G401 (cell line): ENCODE results near the gene THSD7A. TPM values are rescaled to one million over a fixed set of nuclear protein-coding genes. Genes with fewer than 3 reads are reported as not detected.

Experiments used
- DNase-seq: peaks from one replicate; pipeline ENCODE4 v3.0.0-alpha.2; 2015; ENCODE audit warnings: low spot score
- in situ Hi-C: cut with HindIII; loops from 2 replicates; pipeline ENCODE4 v1.10.0; 2016; ENCODE audit warnings: low sequenced_read_pairs, mixed read lengths
- total RNA-seq: library from RNA; depleted of rRNA; stranded (reverse); fragments of >200 nt; shearing (Covaris generic); gene quantifications from 2 replicates; pipeline ENCODE4 v1.2.3, GENCODE V29; 2014

Gene THSD7A
- total RNA-seq, 1 experiment from 2014 or later = not detected

DNA sequence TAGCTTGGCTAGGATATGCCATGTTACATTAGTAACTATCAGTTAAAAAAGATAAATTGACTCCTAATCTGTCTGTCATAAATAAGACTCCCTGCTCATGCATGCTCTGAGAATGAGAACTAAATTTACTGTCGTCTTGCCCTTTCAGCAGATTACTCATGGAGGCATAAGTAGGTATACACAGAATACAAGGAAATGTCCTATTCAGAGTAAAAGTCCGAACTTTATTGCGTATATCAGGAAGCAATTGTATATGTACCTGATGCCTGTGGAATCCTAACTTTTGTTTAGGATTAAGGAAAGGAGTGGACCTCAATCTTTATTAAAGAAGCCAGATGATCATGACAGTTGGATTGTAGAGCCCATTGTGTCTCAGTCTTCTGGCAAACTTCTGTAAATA lies 118.6 kb downstream of the THSD7A start:
- no peak for DNase-seq
- in situ Hi-C loops = no loop called here

DNA sequence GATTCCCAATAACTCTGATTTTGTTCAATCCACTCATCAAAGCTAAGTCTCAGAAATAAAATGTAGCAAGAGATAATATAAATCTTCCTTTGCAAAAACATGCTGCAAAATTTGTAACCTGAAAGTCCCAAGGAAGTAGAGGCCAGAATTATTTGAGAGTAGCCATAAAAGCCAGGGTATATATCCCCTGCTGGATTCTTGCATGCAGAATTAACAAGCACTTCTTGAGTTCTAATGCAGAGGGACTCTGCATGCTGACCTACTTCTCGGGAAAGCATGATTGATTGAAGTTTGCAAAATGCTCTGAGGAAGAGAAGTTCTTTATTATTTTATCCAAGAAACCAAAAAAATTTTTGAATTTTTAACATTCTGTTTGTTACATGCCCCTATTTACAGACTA lies 121.6 kb downstream of the THSD7A start:
- in situ Hi-C loops = no loop called here
- no peak for DNase-seq

DNA sequence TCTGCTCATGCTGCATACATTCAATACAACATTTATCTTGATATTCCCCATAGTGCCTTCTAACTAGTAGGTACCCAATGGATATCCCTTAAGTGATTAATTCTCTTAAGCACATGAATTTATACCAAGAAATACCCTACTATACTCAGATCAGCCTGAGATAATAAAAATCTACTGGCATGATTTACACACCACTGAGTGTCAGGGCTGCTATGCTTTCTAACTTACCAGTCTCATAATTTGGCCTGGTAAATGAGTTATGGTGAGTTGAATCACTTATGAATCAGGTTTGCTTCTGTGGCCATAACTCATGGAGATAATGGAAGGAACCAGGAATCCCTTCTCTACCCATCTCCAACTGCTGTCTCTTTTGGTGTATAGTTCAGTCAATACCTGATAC lies 122.8 kb downstream of the THSD7A start:
- no peak for DNase-seq
- in situ Hi-C loops = no loop called here

DNA sequence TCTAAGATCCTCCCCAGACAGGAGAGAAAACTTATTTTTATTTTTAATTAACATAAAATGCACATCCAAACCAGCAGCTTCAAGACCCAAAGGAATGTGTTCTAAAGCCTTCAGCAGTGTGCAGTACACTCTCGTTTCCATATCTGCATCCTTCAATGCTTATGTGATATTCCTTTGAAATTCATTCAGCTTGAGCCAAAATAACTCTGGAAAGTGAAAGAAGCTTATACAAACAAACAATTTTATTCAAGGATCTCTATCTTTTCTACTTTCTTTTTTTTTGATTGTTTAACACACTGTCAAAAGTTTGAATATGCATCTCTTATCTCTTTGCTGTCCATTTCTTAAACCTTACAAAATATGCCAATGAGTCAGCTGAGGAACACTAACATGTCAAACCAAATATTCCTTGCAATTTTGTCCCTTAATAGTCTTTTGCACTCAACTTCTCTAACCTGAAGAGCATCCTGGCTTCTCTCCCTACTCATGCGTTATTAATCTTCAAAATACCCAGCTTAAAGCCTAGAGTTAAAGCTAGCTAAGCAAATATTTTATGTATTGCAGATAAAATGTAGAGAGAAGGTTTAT lies 124.3 kb downstream of the THSD7A start:
- DNase-seq = no peak
- in situ Hi-C loops = no loop called here

DNA sequence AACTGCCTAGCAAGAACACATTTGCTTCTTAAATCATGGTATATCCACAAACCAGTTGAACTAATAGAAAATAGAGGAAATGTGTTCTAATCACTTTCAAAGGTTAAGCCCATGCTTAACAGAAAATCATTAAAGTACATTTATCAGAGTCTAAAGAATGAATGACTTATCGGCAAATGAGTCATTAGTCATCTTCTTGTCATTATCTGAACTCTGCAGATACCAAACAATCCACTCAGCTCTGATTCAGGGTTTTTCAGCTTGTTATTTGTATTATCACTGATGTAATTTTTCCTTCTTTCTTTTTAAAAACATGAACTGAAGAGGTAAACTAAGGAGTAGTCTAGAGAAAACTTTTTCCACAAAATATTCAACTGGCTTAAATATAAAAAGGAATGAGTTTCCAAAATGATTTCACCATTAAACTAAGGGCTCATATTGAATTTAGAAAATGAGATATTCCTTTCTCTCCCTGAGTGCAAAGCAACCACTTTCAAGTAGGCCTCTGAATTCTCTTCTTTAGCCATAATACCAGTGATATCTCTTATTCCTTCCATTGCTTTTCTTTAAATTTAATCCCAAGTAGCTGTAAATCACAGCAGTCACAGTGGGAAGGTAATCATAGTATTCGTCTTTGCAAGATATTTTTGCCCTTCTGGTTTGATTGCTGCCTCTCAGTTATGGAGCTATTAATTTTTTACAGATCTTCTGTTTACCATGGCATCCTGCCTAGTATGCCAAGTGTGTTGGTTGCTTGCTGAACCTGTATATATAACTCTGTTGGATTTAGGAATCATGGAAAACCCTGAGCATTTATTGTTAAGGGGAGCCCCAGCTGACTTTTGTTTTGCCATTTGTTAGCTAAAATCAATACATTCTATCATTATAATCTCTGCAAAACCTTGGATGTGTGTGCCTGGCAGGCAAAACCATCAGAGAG lies 125.1 kb downstream of the THSD7A start:
- in situ Hi-C loops = no loop called here
- DNase-seq = no peak

DNA sequence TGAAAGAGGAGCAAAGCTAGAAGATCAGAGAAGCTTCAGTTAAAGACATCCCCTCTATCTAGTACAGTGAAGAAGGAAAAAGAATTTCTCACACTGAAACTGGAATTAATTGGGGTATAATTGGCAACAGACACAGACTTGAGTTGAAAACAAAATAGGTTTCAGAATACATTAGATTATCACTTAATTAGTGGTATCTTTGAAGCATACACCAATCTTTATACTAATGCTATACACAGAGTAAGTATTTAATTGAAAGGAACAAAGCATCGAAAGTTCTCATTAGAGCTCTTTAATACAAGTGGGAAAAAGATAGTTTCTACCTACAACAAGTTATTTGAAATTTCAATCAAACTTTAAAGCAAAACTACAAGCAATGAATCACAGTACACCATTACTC lies 128.2 kb downstream of the THSD7A start:
- in situ Hi-C loops = no loop called here
- no peak for DNase-seq

DNA sequence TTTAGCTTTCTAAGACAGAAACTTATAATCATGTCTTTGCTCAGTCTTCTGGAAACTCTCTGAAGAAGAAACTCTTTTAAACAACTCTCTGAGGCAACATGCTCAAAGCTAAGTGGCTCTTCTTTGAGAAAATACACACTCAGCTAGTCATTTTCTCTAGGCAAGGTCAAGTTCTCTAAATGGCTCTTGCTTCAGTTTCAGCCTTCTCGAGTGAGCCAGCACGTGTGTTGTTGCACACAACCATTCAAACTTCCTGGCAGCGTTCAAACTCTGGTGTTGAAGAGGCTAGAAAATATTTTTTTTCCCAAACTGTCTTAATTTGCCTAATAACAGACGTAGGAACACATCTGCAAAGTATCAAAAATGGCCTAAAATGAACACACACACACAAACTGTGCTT lies 129.1 kb downstream of the THSD7A start:
- no peak for DNase-seq
- in situ Hi-C loops = no loop called here

DNA sequence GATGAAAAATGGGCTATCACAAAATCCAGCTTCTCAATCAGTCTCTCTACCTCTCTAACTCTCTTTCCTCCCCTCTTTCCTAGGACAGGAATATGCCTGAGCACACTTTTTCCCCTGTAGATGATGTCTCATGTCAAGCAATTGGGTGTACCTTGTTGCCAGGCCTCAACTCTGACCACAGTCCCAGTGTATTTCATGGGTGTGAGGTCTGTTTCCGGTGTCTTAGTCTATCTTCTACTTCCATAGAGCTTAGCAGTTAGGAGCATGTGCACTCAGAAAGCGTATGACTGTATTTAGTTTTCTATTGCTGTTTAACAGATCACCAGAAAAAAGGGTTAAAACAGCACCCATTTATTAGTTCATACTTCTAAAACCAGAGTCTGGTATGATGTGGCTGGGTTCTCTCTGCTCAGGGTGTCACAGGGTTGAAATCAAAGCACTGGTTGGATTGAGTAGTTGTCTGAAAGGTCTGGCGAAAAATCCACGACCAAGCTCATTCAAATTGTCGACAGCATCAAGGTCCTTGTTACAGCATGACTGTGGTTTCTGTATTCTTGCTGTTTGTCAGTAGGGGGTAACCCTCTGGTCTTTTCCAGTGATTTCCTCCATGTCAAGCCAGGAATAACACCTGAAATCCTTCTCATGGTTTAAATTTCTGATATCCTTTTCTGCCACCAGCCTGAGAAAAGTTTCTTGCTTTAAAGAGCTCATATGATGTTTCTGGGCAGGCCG lies 130.0 kb downstream of the THSD7A start:
- in situ Hi-C loops = no loop called here
- no peak for DNase-seq

DNA sequence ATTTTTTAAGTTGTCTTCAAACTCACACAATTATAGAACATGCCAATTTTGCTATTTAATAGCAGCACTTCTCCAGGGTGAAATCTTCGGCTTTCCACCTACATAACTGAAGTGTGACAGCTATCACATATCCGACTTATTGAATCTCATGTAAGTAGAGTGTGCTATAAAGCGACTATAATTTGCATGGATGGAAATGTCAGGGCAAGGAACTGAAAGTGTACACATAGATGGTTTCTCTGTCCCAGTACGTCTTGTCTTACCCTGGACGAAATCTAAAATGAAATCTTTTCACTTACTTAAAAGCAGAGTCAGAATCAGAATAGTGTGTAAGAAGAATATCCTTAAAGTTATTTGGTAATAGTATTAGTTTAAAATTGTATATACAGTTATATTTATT lies 132.3 kb downstream of the THSD7A start:
- in situ Hi-C loops = no loop called here
- no peak for DNase-seq

DNA sequence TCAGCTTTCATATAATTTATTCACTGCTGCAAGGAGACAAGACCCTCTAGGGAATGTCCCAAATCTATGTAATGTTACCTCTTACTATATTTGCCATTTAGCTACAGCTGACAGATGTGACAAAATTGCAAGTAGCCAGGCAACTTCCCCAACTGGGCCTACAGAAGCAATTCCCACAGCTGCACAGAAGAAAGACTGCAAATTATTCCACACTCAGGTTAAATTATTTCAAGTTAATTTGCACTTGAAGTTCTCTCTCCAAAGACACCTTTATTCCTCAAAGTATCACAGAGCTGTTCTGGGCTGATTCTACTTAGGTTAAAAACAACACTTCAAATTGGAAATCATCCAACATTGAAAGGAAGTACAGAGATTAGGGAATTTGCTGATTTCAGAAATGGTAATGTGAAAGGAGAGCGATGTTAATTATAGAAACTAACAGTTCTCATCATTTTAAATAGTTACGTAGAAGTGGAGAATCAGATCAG lies 133.6 kb downstream of the THSD7A start:
- DNase-seq = no peak
- in situ Hi-C loops = no loop called here

DNA sequence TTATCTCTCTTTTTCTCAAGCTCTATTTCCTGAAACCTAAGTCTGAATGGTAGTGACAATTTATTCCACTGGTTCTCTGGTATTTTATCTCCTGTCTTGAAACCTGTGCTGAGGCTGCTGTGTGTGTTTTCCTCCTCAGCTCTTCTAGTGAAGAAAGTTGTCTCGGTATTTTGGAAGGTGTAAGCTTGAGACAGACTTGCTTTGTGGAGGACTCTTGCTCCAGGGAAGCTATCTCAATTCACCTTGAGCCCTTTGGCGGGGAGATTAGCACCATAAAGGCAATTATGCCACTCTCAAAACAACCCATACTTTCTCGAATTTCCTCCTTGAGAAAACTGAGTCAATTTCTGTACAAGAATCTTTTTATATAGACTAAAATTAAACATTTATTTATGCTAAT lies 141.6 kb downstream of the THSD7A start:
- in situ Hi-C loops = no loop called here
- no peak for DNase-seq

DNA sequence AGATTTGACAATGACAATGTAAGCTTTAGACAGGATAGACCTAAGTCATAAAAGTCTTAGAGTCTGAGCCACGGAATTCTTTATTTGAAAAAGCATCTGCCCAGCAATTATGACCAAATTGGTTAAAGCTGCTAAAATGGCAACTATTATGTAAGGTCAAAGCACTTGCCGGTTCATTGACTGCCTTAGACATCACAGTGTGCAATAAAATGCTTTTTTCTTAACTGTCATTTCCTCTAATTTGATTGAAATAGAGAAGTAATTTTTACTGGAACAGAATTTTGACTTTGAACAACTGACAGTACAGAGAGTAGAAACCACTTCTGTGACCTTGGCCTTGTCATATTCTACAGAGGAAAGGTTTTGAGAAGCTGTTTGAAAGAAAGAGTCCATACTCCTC lies 142.9 kb downstream of the THSD7A start:
- no peak for DNase-seq
- in situ Hi-C loops = no loop called here

DNA sequence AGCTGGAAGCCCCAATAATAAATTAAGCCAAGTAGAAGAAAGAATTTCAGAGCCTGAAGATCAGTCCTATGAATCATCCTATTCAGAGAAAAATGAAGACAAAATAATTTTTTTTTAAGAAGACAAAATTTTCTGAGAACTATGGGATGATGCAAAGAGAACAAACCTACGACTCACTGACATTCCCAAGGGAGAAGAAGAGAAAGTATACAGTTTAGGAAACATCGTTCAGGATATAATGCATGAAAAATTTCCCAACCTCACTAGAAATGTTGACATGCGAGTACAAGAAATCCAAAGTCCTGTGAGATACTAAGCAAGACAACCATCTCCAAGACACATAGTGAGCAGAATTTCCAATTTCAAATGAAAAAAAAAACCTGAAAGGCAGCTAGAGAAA lies 150.5 kb downstream of the THSD7A start:
- DNase-seq = no peak
- in situ Hi-C loops = no loop called here

DNA sequence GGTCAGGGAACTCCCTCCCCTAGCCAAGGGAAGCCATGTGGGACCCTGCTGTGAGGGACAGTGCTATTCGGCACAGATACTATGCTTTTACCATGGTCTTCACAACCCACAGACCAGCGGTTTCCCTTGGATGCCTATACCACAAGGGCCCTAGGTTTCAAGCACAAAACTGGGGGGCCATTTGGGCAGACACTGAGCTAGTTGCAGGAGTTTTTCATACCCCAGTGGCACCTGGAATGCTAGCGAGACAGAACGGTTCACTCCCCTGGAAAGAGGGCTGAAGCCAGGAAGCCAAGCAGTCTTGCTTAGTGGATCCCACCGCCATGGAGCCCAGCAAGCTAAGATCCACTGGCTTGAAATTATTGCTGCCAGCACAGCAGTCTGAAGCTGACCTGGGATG lies 156.8 kb downstream of the THSD7A start:
- in situ Hi-C loops = no loop called here
- no peak for DNase-seq

DNA sequence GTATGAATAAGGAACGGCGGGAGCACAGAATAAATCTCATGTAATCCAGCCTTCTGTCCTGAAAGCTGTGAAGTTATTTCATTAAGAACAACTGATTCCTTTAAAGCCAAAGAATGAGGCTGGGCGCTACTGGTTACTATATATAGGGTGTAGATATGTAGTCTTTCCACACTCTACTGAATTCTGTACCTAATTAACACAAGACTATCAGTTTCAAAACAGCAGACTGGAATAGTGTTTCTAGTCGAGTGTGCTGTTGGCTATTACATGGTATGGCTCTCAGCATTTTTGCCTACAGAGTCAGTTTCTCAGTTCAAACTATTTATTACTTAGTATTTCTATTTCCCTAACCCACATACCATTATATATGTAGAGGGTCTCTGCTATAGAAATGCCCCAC lies 163.3 kb downstream of the THSD7A start:
- DNase-seq = no peak
- in situ Hi-C loops = no loop called here

DNA sequence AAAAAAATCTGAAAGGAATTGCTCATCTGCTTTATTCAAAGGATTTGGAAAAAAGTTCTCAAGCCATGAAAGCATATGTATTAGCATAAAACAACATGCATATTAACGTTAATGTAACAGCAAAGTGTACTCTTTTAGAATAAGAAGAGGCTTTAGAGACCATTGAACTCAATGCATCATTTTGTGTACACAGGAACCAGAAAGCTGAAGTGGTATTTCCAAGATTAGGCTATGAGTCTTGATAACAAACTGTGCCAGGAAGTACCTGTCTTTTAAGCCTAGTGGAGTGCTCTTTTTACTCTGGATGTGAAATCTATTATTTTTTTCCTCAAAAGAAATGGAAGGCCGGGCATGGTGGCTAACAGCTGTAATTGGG lies 164.2 kb downstream of the THSD7A start:
- in situ Hi-C loops = no loop called here

DNA sequence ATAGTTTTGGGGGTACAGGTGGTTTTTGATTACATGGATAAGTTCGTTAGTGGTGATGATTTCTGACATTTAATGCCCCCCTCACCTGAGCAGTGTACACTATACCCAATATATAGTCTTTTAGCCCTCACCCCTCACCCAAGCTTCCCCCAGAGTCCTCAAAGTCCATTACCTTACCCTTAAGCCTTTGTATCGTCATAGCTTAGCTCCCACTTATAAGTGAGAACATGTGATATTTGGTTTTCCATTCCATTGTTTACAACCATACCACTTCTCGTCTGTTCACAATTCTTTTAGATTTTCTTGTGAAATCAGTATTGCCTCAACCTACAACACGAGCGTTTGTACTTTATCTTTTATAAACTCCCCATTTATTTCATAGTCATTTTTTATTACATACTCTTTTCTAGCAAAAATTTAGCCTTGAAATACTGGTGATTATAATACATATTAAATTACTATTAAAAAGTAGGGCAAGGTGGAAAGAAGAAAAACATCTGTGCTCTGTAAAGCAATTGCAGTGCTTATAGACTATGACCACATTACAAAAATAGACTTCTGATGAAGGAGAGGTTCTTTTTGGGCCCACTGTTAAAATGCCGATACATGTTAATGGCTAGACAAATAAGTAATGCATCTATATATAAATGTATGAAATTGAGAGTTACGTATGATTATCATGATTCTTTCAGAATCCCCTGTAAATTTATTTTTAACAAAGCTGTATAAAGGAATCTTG lies 164.8 kb downstream of the THSD7A start:
- in situ Hi-C loops = no loop called here

More for the DNA sequence above, 164.2 kb downstream of the THSD7A start:
- DNase-seq = no peak

DNA sequence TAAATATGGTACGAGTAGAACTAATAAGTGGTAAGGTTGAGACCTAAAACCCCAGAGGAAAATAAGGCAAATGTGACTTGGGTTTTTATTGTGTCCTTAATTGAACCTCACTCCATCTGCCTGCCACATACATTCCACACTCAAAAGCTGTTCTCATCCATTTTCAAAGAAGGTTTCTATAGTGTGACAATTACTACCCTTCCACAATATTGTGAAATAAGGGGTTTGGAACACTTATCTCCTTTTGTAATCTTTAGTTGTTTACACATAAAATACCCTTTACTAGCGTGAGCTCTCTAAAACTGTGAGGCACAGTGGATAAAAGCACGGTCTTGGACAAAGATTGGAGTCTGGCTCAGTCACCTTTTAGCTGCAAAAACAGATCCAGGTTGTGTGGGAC lies 166.6 kb downstream of the THSD7A start:
- DNase-seq = no peak
- in situ Hi-C loops = no loop called here

More for the DNA sequence above, 164.8 kb downstream of the THSD7A start:
- no peak for DNase-seq

DNA sequence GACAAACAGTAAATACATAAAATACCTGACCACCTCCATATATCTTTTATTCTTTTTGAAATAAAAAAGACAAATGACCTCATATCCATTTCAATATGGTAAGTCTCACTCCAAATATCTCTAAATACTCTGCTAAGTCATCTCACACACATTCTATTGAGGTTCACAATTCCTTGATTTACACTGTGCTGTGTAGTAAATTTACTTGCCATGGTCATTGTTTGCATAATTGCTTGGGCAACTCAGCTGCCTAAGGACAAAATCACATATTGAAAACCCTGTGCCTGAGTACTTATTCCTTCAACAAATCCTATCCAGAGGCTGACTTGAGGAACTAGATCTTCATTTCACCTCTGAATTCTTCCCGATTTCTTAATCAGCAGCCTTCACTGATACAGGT lies 176.4 kb downstream of the THSD7A start:
- in situ Hi-C loops = no loop called here
- DNase-seq = no peak
